GM19238 (cell line): ENCODE measurements around the gene ADAT2.
"Not testable (repeated sequence)": the region's sequence is repeated elsewhere in the genome, so short reads cannot be mapped to it uniquely, and the experiment has no call there.

Experiments
- DNase-seq: peaks from one replicate; pipeline ENCODE4 v3.0.0; 2011; ENCODE audit warnings: low spot score; ENCODE audit not compliant: insufficient read length

Gene ADAT2

GRCh38 chr6:143450453-143451371 is at the start of gene ADAT2, which contains the start of gene PEX3:
TSS of gene ADAT2 (minus strand) at chr6:143450695. CDS start at chr6:143450658, 37 bp downstream.
TSS of gene PEX3 (plus strand) at chr6:143450805. CDS start at chr6:143451043, 238 bp downstream.
- peak; percentile 68 for DNase-seq

DNA sequence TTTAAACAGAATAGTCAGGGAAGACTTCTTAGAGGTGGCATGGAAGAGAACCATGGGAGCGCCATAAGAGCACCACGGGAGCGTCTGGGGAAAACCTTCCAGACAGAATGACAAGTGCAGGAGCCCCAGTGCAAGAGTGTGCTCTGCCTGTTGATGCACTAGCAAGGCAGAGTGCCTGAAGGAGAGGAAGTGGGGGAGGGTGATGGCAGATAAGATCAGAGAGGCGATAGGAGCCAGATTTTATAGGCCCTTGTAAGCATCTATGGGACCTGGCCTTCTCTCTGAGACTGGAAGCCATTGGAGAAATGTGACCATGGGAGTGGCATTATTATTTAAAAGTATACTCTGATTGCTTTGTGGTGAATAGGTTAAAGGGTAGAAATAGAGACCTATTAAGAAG is 47.9 kb upstream of the ADAT2 start:
- no peak for DNase-seq

GRCh38 chr6:143496974-143497373 is 46.5 kb upstream of the ADAT2 start:
- no peak for DNase-seq

DNA sequence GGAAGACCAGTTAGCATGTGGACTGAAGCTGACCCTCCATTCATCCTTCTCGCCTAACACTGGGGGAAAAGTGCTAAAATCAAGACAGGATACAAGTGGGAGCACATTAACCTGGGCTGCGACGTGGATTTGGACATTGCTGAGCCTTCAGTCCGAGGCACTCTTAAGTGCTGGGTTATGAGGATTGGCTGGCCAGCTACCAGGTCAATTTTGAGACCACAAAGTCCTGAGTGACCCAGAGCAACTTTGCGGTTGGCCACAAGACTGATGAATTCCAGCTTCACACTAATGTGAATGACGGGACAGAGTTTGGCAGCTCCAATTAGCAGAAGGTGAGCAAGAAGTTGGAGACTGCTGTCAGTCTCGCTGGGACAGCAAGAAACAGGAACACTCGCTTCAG is 40.3 kb upstream of the ADAT2 start:
- no peak for DNase-seq

GRCh38 chr6:143490244-143490643 is 39.7 kb upstream of the ADAT2 start:
- DNase-seq = no peak

DNA sequence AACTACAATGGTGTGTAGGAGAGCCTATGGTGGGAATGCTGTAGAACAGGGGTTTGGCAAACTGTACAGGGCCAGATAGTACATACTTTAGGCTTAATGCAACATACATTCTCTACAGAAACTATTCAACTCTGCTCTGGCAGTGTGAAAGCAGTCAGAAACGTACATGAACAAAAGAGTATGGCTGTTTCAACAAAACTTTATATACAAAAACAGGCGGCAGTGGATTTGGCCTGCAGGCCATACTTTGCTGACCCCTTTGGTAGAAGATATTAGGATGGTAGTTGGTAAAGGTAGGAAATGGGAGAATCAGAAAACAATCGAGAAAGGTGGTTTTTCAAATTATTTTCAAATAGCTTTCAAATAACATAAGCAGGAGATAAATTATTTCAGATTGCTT is 36.3 kb upstream of the ADAT2 start:
- no peak for DNase-seq

- DNase-seq = no peak
Observed at GRCh38 chr6:143485967-143486366, 35.5 kb upstream of the ADAT2 start.

GRCh38 chr6:143482593-143482992 is 32.1 kb upstream of the ADAT2 start:
- DNase-seq = no peak

- DNase-seq = no peak
Observed at GRCh38 chr6:143478479-143479062, 28.1 kb upstream of the ADAT2 start.

GRCh38 chr6:143476545-143476944 is 26.1 kb upstream of the ADAT2 start:
- DNase-seq = no peak

DNA sequence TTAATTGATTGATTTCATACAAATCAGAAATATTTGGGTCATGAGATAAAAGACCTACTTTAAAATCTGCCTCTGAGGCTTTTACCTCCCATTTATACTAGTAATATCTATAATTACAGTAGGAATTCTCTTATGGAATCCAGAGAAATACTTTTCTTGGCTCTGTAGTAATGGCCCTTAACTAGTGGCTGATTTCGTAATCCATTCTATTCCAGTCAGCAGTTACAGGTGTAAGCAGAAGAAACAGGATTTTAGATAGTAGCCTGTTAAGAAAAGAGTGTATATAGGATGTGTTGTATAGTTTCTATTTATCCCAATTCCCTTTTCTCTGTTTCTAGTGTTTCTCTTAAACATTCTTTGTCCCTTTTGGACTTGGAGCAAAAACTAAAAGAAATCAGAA is 21.3 kb upstream of the ADAT2 start:
- DNase-seq = no peak

- not testable (repeated sequence) for DNase-seq
Observed at GRCh38 chr6:143468823-143469222, 18.3 kb upstream of the ADAT2 start.

DNA sequence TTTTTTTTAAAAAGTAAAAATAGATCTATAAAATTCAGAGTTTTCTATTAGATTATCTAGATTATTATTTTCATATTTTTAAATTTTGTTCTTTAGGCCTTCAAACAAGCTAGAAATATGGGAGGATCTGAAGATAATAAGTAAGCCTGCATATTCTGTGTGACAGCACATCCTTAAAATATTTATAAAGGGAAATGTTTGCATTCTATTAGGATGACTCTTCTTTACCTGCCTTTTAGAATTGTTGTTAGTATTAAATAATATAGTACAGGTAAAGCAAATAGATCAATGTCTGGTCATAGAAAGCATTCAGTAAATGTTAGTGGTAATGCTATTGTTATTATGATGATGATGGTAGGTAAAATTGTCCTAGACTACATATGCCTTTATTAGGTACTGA is 17.5 kb upstream of the ADAT2 start:
- DNase-seq = no peak

GRCh38 chr6:143465546-143465945 is 15.1 kb upstream of the ADAT2 start:
- no peak for DNase-seq

GRCh38 chr6:143457563-143458359 is 7.3 kb upstream of the ADAT2 start:
- no peak for DNase-seq

DNA sequence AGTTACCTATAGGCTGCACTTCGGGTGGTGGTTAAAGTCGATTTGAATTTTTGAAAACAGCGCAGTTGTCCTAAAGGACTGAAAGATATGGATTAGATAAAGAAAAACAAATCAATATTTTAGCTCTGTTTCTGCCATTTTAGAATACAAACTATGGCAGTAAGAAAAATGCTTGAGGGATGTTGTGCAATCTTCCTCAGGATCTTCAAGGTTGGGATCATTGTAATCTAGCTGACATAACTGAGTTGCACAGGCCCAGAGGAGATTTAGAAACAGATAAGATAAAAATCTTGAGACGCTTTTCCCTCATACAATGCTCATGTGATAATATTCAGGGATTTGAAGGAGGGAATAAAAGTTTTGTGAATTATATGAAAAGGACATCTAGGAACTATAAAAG is 1.0 kb upstream of the ADAT2 start:
- DNase-seq = no peak

- DNase-seq = no peak
Observed at GRCh38 chr6:143449714-143450452, 612 bp downstream of the ADAT2 start.

DNA sequence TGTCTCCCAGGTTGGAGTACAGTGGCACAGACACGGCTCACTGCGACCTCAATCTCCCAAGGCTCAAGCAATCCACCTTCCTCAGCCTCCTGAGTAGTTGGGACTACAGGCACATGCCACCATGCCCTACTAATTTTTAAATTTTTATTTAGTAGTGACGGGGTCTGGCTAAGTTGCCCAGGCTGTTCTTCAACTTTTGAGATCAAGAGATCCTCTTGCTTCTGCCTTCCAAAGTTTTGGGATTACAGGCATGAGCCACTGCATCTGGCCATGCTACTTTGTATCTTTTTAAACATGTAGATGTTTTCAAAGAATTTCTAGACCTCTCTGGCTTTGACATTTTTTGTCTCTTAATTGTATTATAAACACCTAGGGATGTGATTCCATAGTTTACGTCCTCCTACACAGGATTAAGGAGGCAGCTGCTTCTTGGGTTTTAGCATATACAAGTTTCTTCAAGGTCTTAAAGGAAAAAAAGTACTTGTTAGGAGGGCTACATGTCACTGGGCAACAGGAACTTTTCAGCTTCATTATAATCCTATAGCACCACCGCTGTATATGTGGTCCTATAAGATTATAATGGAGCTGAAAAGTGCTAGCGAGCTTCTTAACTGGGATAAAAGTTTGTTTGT is 1.3 kb downstream of the ADAT2 start:
- DNase-seq = no peak

GRCh38 chr6:143447865-143448264 is 2.6 kb downstream of the ADAT2 start:
- not testable (repeated sequence) for DNase-seq

DNA sequence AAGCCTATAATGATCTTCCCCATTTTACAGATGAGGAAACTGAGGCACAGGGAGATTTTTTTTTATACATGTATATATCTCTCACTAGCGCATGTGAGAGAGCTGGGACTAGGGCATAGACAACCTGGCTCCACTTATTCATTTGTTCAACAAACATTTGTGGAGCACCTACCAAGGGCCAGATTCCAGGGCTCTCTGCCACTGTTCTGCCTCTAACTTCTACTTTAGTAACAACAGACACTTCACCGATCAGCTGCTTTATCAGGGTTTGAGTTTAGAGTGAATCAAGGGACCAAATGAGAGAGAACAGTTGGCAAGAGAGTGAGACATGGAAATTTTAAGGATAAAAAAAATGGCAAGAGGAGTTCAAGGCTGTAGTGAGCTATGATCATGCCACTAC is 7.4 kb downstream of the ADAT2 start:
- DNase-seq = no peak
